HFFc6 (cell line): ENCODE data around the gene VSTM5. TPM values are rescaled to one million over a fixed set of nuclear protein-coding genes. Genes with fewer than 3 reads are reported as not detected.

ENCODE experiments used
- DNase-seq: peaks from one replicate; pipeline ENCODE4 v3.0.0-alpha.2; 2018
- H3K27ac Mint-ChIP-seq: 2 replicates; pipeline ENCODE4 v1.8.0; 2020; ENCODE audit warnings: mild to moderate bottlenecking, mixed read lengths
- H3K27me3 Mint-ChIP-seq: 2 replicates; pipeline ENCODE4 v1.8.0; 2021; ENCODE audit warnings: mild to moderate bottlenecking, moderate library complexity, mixed read lengths; ENCODE audit not compliant: insufficient read depth
- H3K36me3 Mint-ChIP-seq: 2 replicates; pipeline ENCODE4 v1.8.0; 2021; ENCODE audit warnings: low read depth, mixed read lengths
- H3K4me1 Mint-ChIP-seq: 2 replicates; pipeline ENCODE4 v1.8.0; 2020; ENCODE audit warnings: low read depth, mixed read lengths
- H3K4me3 Mint-ChIP-seq: 2 replicates; pipeline ENCODE4 v1.8.0; 2020; ENCODE audit warnings: mild to moderate bottlenecking, moderate library complexity, mixed read lengths
- H3K9me3 Mint-ChIP-seq: 2 replicates; pipeline ENCODE4 v1.8.0; 2020; ENCODE audit warnings: mild to moderate bottlenecking, mixed read lengths
- total RNA-seq, 6 experiments: library from RNA; stranded (reverse); fragmentation: NEBNext Ultra II Directional; extraction: Animal tissue kit (Norgen Biotek cat#: 25700); gene quantifications; 2 replicates in 1 of 6; 3 replicates in 5 of 6; pipeline ENCODE4 v1.2.3, GENCODE V29; 2021
- TF ChIP-seq, protein P1 (sequence below): fragments of 200-600 bp; sonication (generic); IDR thresholded peaks from 2 replicates; pipeline ENCODE4 v1.5.0; 2021; ENCODE audit warnings: antibody characterized with exemption, mild to moderate bottlenecking

The VSTM5 gene
- total RNA-seq, 6 experiments from 2014 or later = 0.09 to 0.28 (median 0.20) TPM; not detected in 1

DNA sequence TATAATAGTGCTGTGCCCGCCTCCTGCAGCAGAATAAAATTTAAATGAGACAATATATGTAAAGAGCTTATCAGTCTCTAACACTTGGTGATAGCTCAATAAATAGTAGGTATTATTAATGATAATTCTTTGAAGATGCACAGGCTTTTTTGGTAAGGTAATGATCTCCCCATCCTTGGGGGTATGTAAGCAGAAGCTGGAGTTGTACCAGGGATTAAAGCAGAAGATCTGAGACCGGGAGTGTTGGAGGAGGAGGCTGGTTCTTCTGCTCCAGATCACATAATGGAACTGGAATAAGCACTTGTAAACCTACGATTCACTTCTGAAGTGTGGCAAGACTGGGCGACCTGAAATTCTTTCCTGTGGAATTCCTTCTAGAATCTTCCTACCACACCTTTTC, 8.4 kb downstream of the VSTM5 start:
- Mint-ChIP-seq H3K9me3 (no peaks in the 10 kb centered on the region), H3K4me1 (peaks cover 52% of the 10 kb centered on the region), H3K4me3 (no peak overlapping the region), H3K27ac (no peak overlapping the region), H3K27me3 (peaks cover 2% of the 10 kb centered on the region), H3K36me3 (no peaks in the 10 kb centered on the region)
- DNase-seq = no peak
- TF ChIP-seq, protein P1, sequence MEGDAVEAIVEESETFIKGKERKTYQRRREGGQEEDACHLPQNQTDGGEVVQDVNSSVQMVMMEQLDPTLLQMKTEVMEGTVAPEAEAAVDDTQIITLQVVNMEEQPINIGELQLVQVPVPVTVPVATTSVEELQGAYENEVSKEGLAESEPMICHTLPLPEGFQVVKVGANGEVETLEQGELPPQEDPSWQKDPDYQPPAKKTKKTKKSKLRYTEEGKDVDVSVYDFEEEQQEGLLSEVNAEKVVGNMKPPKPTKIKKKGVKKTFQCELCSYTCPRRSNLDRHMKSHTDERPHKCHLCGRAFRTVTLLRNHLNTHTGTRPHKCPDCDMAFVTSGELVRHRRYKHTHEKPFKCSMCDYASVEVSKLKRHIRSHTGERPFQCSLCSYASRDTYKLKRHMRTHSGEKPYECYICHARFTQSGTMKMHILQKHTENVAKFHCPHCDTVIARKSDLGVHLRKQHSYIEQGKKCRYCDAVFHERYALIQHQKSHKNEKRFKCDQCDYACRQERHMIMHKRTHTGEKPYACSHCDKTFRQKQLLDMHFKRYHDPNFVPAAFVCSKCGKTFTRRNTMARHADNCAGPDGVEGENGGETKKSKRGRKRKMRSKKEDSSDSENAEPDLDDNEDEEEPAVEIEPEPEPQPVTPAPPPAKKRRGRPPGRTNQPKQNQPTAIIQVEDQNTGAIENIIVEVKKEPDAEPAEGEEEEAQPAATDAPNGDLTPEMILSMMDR = no peak

DNA sequence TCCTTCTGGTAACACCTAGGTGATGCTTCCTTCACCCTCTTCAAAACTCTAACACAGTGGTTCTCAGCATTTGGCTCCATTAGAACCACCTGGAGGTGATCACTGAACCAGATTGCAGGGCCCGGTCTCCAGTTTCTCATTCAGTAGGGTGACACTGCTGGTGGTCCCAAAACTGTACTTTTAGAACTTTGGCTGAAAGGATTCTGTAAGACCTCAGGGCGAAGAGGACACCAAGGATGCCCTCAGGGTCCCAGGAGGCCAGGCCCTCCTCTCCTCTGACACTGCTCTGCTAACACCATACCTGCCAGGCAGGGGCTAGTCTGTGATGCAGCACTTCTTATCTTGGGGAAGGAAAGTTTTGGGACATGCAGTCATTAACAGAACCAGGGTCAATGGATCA, 9.0 kb downstream of the VSTM5 start:
- Mint-ChIP-seq H3K4me3 (no peak overlapping the region), H3K27ac (no peak overlapping the region), H3K36me3 (no peaks in the 10 kb centered on the region), H3K9me3 (no peaks in the 10 kb centered on the region), H3K4me1 (peaks cover 46% of the 10 kb centered on the region), H3K27me3 (peaks cover 2% of the 10 kb centered on the region)
- TF ChIP-seq, protein P1 = no peak
- DNase-seq = no peak

- H3K27me3 Mint-ChIP-seq = no peaks in the 10 kb centered on the region; the same call in 1 of the 2 replicates
- H3K9me3 Mint-ChIP-seq = no peaks in the 10 kb centered on the region
- H3K27ac Mint-ChIP-seq = no peak overlapping the region
- TF ChIP-seq, protein P1 = no peak
- H3K4me1 Mint-ChIP-seq = peaks cover 42% of the 10 kb centered on the region
- no peak for DNase-seq
- H3K4me3 Mint-ChIP-seq = no peak overlapping the region
- no peaks in the 10 kb centered on the region for H3K36me3 Mint-ChIP-seq
These were observed 9.4 kb downstream of the VSTM5 start for GRCh38 chr11:93840981-93841380.

- Mint-ChIP-seq H3K27me3 (no peaks in the 10 kb centered on the region; the same call in 1 of the 2 replicates), H3K4me3 (no peak overlapping the region), H3K36me3 (no peaks in the 10 kb centered on the region), H3K9me3 (no peaks in the 10 kb centered on the region), H3K4me1 (peaks cover 34% of the 10 kb centered on the region), H3K27ac (no peak overlapping the region)
- TF ChIP-seq, protein P1 = no peak
- DNase-seq = no peak
These were observed 10.2 kb downstream of the VSTM5 start for GRCh38 chr11:93840180-93840579.

DNA sequence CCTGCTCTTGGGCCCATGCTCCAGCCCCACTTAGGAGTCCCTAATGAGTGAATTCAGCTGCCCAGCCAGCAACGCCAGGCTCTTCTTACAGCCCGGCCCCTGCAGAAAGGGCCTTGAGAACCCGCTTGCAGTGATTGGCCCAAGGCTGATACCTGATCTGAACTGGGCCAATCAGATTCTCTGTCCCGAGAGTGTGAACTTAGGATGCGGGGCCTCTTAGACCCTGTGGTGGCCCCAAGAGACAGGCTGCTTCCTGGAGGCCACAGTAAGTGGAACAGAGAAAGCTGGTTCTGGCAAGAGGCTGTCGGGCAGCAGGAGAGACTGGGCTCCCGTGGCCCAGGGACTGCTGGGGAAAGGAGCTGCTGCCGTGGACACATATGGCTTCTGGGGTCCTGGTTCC, 11.5 kb downstream of the VSTM5 start:
- Mint-ChIP-seq H3K27me3 (peaks cover 2% of the 10 kb centered on the region), H3K27ac (no peak overlapping the region), H3K36me3 (no peaks in the 10 kb centered on the region), H3K9me3 (no peaks in the 10 kb centered on the region), H3K4me3 (no peak overlapping the region), H3K4me1 (peaks cover 21% of the 10 kb centered on the region)
- no peak for DNase-seq
- TF ChIP-seq, protein P1 = no peak

GRCh38 chr11:93832780-93833179, 17.6 kb downstream of the VSTM5 start:
- H3K27me3 Mint-ChIP-seq = peaks cover 12% of the 10 kb centered on the region
- no peak overlapping the region for H3K27ac Mint-ChIP-seq
- TF ChIP-seq, protein P1 = no peak
- no peak overlapping the region for H3K4me3 Mint-ChIP-seq
- H3K4me1 Mint-ChIP-seq = no peaks in the 10 kb centered on the region
- no peaks in the 10 kb centered on the region for H3K9me3 Mint-ChIP-seq
- H3K36me3 Mint-ChIP-seq = no peaks in the 10 kb centered on the region
- no peak for DNase-seq
